Kidney (tissue), 14 donors: ENCODE results near the gene TMOD4. TPM values are rescaled to one million over a fixed set of nuclear protein-coding genes. Genes with fewer than 3 reads are reported as not detected.

Experiments
- DNase-seq, 5 donors: peaks; one replicate each; pipeline ENCODE4 v3.0.0-alpha.2; 2013 to 2020
- FAIRE-seq: peaks from 2 replicates; lab custom pipeline; 2012; peaks lifted over from hg19 to GRCh38; lab: Jason Lieb, UNC
- H3K27ac ChIP-seq, 2 donors: one replicate each; pipeline ENCODE4 v1.7.0; 2013; ENCODE audit warnings: low read depth in 2 of 2, low read length in 2 of 2, inconsistent platforms in 1 of 2
- H3K27me3 ChIP-seq: one replicate; pipeline ENCODE4 v1.7.1; 2013; ENCODE audit warnings: low read length, inconsistent platforms; ENCODE audit not compliant: control insufficient read depth, insufficient read depth
- H3K36me3 ChIP-seq, 3 donors: one replicate each; pipeline versions ENCODE4 v1.7.0 to v1.7.1; 2013; ENCODE audit warnings: low read length in 3 of 3, control low read depth in 1 of 3, inconsistent platforms in 1 of 3; ENCODE audit not compliant: insufficient read depth in 3 of 3, control insufficient read depth in 2 of 3
- H3K4me1 ChIP-seq, 3 donors: one replicate each; pipeline versions ENCODE4 v1.7.0 to v1.7.1; 2013; ENCODE audit warnings: low read length in 3 of 3, inconsistent platforms in 1 of 3, low read depth in 1 of 3; ENCODE audit not compliant: control insufficient read depth in 2 of 3, insufficient read depth in 2 of 3
- H3K4me3 ChIP-seq, 3 donors: one replicate each; pipeline versions ENCODE4 v1.7.0 to v1.8.1; 2013; ENCODE audit warnings: low read length in 3 of 3, control low read depth in 1 of 3, inconsistent platforms in 1 of 3
- H3K9ac ChIP-seq, 3 donors: one replicate each; pipeline versions ENCODE4 v1.7.0 to v1.7.1; 2013; ENCODE audit warnings: low read length in 3 of 3, control low read depth in 1 of 3, inconsistent platforms in 1 of 3
- H3K9me3 ChIP-seq, 3 donors: one replicate each; pipeline versions ENCODE4 v1.7.0 to v1.7.1; 2013; ENCODE audit warnings: low read length in 3 of 3, control low read depth in 1 of 3, inconsistent platforms in 1 of 3; ENCODE audit not compliant: control insufficient read depth in 2 of 3, insufficient read depth in 1 of 3
- intact Hi-C: fragments of 100-400 bp; cut with DNase I; formaldehyde crosslinking; loops from one replicate; pipeline ENCODE4 v1.11.1; 2022
- polyA plus RNA-seq: library from polyadenylated mRNA; stranded (reverse); fragments of 350-450 nt; fragmentation: Illumina TruSeq; extraction: RNeasy Lipid Tissue Mini Kit (QIAGEN cat#74804); gene quantifications from one replicate; pipeline ENCODE4 v1.2.3, GENCODE V29; 2014; ENCODE audit warnings: low read depth, low replicate concordance; ENCODE audit not compliant: insufficient read depth
- total RNA-seq: library from RNA; stranded (reverse); fragmentation: NEBNext Ultra II Directional; extraction: Animal tissue kit (Norgen Biotek cat#: 25700); gene quantifications from one replicate; pipeline ENCODE4 v1.2.1, GENCODE V29; 2021
- TF ChIP-seq, protein P1 (sequence below): IDR thresholded peaks from 3 replicates; pipeline ENCODE4 v1.5.1; 2012; ENCODE audit warnings: mild to moderate bottlenecking, moderate library complexity, borderline replicate concordance; ENCODE audit not compliant: insufficient read depth; ENCODE audit errors: extremely low read depth
- donor health status: control.
- donor health status: control.
- donor health status: control.
- donor health status: control.
- donor health status: control.
- donor health status: DM: yes; HTN: yes; CAD: no.
- donor health status: Normal renal cell carcinoma (clear cell type).

Gene TMOD4
- total and polyA plus RNA-seq, 2 donors from 2014 or later = 0.65 to 0.66 TPM

DNA sequence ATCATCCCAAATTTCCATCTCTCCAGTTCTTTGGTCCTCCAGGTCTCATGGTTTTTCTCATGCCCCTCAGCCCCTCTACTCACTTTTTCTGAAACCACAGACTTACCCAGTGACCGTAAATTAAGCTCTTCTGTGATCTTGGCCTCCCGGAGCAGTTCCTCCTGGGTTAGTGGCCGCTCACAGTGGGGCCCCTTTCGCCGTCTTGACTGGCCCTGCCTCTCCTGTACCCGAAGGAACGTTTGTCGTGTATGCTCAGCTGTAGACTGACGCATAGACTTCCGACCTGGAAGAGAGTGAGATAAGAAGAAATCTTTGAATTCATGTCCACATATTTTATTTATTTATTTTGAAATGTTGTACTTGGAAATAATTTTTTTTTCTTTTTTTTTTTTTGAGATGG is 8.4 kb upstream of the TMOD4 start:
- FAIRE-seq = no peak
- Histone ChIP-seq H3K27ac (no peak overlapping the region), H3K36me3 (peaks cover 12 to 28% (median 26%) of the 10 kb centered on the region in 3 donors), H3K4me1 (peaks cover 5 to 8% (median 6%) of the 10 kb centered on the region in 3 donors), H3K9me3 (no peaks in the 10 kb centered on the region), H3K27me3 (no peaks in the 10 kb centered on the region), H3K4me3 (no peak overlapping the region), H3K9ac (no peak overlapping the region)
- DNase-seq = peak in 1 of 5 donors; percentile 53
- TF ChIP-seq, protein P1, sequence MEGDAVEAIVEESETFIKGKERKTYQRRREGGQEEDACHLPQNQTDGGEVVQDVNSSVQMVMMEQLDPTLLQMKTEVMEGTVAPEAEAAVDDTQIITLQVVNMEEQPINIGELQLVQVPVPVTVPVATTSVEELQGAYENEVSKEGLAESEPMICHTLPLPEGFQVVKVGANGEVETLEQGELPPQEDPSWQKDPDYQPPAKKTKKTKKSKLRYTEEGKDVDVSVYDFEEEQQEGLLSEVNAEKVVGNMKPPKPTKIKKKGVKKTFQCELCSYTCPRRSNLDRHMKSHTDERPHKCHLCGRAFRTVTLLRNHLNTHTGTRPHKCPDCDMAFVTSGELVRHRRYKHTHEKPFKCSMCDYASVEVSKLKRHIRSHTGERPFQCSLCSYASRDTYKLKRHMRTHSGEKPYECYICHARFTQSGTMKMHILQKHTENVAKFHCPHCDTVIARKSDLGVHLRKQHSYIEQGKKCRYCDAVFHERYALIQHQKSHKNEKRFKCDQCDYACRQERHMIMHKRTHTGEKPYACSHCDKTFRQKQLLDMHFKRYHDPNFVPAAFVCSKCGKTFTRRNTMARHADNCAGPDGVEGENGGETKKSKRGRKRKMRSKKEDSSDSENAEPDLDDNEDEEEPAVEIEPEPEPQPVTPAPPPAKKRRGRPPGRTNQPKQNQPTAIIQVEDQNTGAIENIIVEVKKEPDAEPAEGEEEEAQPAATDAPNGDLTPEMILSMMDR = no peak
- intact Hi-C loops = no loop called here

DNA sequence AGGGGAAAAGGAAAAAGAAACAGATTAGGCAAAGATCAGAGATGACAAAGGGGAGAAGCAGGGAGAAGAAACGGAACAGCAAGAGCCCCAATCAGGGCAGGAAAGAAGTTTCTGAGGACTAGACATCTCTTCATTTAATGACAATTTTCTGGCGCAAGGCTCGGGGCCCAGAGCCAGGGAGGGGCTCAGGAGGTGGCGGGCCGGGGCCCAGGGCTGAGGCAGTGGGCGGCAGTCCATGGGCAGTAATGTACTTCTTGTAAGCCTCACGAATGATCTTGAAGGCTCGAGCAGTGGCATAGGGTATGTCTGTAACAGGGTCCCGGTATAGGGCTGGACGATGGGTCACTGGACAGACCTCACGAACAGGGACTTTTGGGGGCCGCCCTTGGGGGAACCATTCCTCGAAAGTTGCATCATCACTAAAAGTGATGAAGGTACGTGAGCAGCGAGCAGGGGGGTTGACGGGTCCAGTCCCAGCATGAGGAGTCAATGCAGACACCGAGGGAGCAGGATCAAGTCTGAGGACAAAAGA is 799 bp upstream of the TMOD4 start:
- intact Hi-C loops = no loop called here
- H3K9ac ChIP-seq = no peak overlapping the region
- no peaks in the 10 kb centered on the region for H3K27me3 ChIP-seq
- H3K27ac ChIP-seq = no peak overlapping the region
- H3K36me3 ChIP-seq = peaks cover 4 to 39% (median 26%) of the 10 kb centered on the region in 3 donors
- TF ChIP-seq, protein P1 = no peak
- FAIRE-seq (no peak), DNase-seq (peak in 1 of 5 donors; percentile 43)
- no peaks in the 10 kb centered on the region for H3K4me1 ChIP-seq
- no peak overlapping the region for H3K4me3 ChIP-seq
- no peaks in the 10 kb centered on the region for H3K9me3 ChIP-seq

DNA sequence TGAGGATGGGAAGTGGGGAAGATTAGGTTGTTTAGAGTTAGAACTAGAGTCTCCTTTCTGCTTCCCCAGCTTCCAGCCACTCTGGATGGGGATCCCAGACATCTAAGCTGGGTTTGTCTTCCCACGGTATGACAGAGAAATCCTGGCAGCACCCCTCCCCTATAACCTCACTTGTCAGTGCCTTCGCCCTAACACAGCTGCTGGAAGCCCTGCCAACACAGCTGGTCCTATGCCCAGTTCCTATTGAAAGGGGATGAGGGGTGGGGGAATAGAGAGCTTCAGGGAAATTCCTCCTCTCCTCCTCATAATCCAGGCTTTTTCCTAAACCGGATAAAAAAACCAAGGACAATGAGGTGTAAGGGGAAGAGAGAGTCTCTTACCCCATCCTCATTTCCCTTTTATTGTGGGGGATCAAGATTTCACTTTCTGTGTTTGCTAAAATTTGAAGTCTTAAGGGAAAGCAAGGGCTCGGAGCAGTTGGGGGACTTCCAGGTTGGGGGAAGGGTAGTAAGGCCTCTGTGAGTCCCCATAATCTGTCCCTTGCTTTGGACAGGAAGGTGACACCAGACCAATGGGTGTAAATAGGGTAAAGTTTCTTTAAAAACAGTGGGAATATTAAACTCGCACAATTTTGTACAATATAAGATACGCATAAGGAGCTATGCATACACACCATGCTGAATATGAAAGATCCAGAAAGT is 590 bp downstream of the TMOD4 start:
- Histone ChIP-seq H3K4me3 (no peak overlapping the region), H3K9ac (no peak overlapping the region), H3K4me1 (no peaks in the 10 kb centered on the region), H3K27ac (no peak overlapping the region), H3K9me3 (no peaks in the 10 kb centered on the region), H3K27me3 (no peaks in the 10 kb centered on the region), H3K36me3 (peaks cover 4 to 29% (median 21%) of the 10 kb centered on the region in 3 donors)
- TF ChIP-seq, protein P1 = no peak
- DNase-seq = peak in 1 of 5 donors; percentile 38
- no peak for FAIRE-seq
- intact Hi-C loops = no loop called here
